ENCODE measurements around the gene MIPOL1. TPM values are rescaled to one million over a fixed set of nuclear protein-coding genes. Genes with fewer than 3 reads are reported as not detected.

Gene MIPOL1
- total and polyA plus RNA-seq, 9 of the 15 experiments (the other 6 are each of a cell fraction or from before 2014, with no cell fraction given): 6.7 to 21.9 (median 12.4) TPM

DNA sequence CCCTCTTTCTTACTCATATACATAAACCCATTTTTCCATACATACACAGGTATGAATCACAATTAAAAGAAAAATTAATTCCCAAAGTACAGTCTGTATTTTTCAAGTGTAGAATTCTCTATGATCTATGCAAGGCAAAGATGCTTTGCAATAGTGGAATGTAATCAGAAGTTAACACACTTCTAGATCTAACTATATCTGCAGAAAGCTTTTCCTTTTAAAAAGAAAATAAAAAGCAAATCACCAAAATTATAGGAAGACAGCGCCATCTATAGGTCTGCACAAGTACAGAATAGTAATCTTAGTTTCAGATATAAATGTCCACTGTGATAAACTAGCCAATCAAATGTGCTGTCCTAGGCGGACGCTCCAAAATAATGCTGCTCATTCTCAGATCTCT is 47.3 kb upstream of the MIPOL1 start (continued):
- TF ChIP-seq, protein P1, sequence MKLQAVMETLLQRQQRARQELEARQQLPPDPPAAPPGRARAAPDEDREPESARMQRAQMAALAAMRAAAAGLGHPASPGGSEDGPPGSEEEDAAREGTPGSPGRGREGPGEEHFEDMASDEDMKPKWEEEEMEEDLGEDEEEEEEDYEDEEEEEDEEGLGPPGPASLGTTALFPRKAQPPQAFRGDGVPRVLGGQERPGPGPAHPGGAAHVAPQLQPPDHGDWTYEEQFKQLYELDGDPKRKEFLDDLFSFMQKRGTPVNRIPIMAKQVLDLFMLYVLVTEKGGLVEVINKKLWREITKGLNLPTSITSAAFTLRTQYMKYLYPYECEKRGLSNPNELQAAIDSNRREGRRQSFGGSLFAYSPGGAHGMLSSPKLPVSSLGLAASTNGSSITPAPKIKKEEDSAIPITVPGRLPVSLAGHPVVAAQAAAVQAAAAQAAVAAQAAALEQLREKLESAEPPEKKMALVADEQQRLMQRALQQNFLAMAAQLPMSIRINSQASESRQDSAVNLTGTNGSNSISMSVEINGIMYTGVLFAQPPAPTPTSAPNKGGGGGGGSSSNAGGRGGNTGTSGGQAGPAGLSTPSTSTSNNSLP (IDR thresholded peaks at IDR 0.05; ENCODE audit: borderline replicate concordance, low read depth, low read length): peak; percentile 66
- TF ChIP-seq GTF2F1 (IDR thresholded peaks at IDR 0.05; ENCODE audit: low read depth, low read length): no peak
- TF ChIP-seq RBM17 (IDR thresholded peaks at IDR 0.05; ENCODE audit: borderline replicate concordance, low read depth, low read length): no peak
- TF ChIP-seq, protein P2, sequence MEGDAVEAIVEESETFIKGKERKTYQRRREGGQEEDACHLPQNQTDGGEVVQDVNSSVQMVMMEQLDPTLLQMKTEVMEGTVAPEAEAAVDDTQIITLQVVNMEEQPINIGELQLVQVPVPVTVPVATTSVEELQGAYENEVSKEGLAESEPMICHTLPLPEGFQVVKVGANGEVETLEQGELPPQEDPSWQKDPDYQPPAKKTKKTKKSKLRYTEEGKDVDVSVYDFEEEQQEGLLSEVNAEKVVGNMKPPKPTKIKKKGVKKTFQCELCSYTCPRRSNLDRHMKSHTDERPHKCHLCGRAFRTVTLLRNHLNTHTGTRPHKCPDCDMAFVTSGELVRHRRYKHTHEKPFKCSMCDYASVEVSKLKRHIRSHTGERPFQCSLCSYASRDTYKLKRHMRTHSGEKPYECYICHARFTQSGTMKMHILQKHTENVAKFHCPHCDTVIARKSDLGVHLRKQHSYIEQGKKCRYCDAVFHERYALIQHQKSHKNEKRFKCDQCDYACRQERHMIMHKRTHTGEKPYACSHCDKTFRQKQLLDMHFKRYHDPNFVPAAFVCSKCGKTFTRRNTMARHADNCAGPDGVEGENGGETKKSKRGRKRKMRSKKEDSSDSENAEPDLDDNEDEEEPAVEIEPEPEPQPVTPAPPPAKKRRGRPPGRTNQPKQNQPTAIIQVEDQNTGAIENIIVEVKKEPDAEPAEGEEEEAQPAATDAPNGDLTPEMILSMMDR (IDR thresholded peaks at IDR 0.05 in 2 of 3, conservative IDR thresholded peaks at IDR 0.05 in 1 of 3; ENCODE audit: insufficient read depth in 2 of 3, low read depth in 1 of 3, low read length in 3 of 3): peak; percentile 43 to 71 (median 52); a peak in 4 of 6 replicates
- 0 out of 2 replicates have a peak, but pooled peaks have one; percentile 13 for TF ChIP-seq EP400 (IDR thresholded peaks at IDR 0.05)
- no peak for TF ChIP-seq SMAD1 (IDR thresholded peaks at IDR 0.05; ENCODE audit: low read depth, low read length, partially characterized antibody)
- TF ChIP-seq CXXC5 (CRISPR knock-in tag; IDR thresholded peaks at IDR 0.05): no peak

Measured in K562 (cell line).